Testis (tissue), 2 donors: ENCODE results near the gene C22orf31.

ENCODE experiments used
- POLR2A ChIP-seq: fragments of 450-650 bp; IDR thresholded peaks from one replicate; pipeline ENCODE4 v1.6.1; 2017; ENCODE audit warnings: antibody characterized with exemption, mild to moderate bottlenecking, moderate library complexity
- TF ChIP-seq, protein P1 (sequence below), 3 experiments: fragments of 450-650 bp in 2 of 3; fragments of 200-600 bp in 1 of 3; sonication (generic) in 1 of 3; IDR thresholded peaks; one replicate each; pipeline ENCODE4 v1.5.1; 2016 to 2019; ENCODE audit warnings: antibody characterized with exemption in 3 of 3, mild to moderate bottlenecking in 2 of 3, moderate library complexity in 1 of 3

DNA sequence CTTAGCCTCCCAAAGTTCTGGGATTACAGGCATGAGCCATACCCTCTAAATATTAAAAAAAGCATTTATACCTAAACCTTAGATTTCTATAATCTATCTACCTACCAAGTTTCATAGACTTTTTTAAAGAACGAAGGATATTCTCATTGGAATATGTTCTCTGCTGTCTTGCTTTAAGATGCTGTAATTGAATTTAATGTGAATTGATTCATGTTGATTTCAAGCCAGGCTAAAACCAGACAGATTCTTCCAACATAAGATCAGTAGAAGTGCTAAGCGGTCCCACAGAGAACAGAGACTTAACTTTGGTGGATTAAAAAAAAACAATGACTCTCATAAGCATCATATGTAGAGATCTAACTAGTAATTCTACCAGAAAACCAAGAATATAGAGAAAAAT is 25.4 kb upstream of the C22orf31 start:
- TF ChIP-seq POLR2A: no peak
- TF ChIP-seq, protein P1, sequence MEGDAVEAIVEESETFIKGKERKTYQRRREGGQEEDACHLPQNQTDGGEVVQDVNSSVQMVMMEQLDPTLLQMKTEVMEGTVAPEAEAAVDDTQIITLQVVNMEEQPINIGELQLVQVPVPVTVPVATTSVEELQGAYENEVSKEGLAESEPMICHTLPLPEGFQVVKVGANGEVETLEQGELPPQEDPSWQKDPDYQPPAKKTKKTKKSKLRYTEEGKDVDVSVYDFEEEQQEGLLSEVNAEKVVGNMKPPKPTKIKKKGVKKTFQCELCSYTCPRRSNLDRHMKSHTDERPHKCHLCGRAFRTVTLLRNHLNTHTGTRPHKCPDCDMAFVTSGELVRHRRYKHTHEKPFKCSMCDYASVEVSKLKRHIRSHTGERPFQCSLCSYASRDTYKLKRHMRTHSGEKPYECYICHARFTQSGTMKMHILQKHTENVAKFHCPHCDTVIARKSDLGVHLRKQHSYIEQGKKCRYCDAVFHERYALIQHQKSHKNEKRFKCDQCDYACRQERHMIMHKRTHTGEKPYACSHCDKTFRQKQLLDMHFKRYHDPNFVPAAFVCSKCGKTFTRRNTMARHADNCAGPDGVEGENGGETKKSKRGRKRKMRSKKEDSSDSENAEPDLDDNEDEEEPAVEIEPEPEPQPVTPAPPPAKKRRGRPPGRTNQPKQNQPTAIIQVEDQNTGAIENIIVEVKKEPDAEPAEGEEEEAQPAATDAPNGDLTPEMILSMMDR (IDR thresholded peaks at IDR 0.05): no peak
